Activated CD8-positive, alpha-beta T cell treated with anti-CD3 and anti-CD28 coated beads, Interleukin-2, amount 10 ng/mL, durations not matched to agents 7 days and 5 days (primary cell): ENCODE results near the gene NFIA. TPM values are rescaled to one million over a fixed set of nuclear protein-coding genes. Genes with fewer than 3 reads are reported as not detected.

Source experiments
- ATAC-seq: fragments of 150-1000 bp; cut with Tn5 transposase; one replicate; pipeline ENCODE4 v1.10.0; 2021; ENCODE audit warnings: moderate library complexity
- CTCF ChIA-PET: fragments of 350-600 bp; sonication (Branson Sonifier 250); formaldehyde crosslinking; loops from one replicate; lab custom pipeline; 2021; ENCODE audit warnings: antibody characterized with exemption; lab: Charles Lee
- POLR2A ChIA-PET: fragments of 350-600 bp; sonication (Branson Sonifier 250); formaldehyde crosslinking; loops from one replicate; lab custom pipeline; 2021; ENCODE audit warnings: antibody characterized with exemption; lab: Charles Lee
- DNase-seq: peaks from one replicate; pipeline ENCODE4 v3.0.0-alpha.2; 2020
- H3K27ac Mint-ChIP-seq: one replicate; pipeline ENCODE4 v1.8.0; 2021; ENCODE audit warnings: mild to moderate bottlenecking, mixed read lengths
- H3K27me3 Mint-ChIP-seq: one replicate; pipeline ENCODE4 v1.8.0; 2021; ENCODE audit warnings: low read depth, mixed read lengths
- H3K36me3 Mint-ChIP-seq: one replicate; pipeline ENCODE4 v1.8.0; 2021; ENCODE audit warnings: low read depth, mixed read lengths
- H3K4me1 Mint-ChIP-seq: one replicate; pipeline ENCODE4 v1.8.0; 2021; ENCODE audit warnings: low read depth, mixed read lengths
- H3K4me3 Mint-ChIP-seq: one replicate; pipeline ENCODE4 v1.8.0; 2021; ENCODE audit warnings: mild to moderate bottlenecking, mixed read lengths
- H3K9me3 Mint-ChIP-seq: one replicate; pipeline ENCODE4 v1.8.0; 2022; ENCODE audit warnings: mixed read lengths; ENCODE audit not compliant: insufficient read depth
- total RNA-seq, 2 experiments: library from RNA; stranded (reverse); gene quantifications; one replicate each; pipeline ENCODE4 v1.2.3, GENCODE V29; 2021

Gene NFIA
- total RNA-seq, 2 experiments from 2014 or later, result 0.66 to 0.78 TPM

DNA sequence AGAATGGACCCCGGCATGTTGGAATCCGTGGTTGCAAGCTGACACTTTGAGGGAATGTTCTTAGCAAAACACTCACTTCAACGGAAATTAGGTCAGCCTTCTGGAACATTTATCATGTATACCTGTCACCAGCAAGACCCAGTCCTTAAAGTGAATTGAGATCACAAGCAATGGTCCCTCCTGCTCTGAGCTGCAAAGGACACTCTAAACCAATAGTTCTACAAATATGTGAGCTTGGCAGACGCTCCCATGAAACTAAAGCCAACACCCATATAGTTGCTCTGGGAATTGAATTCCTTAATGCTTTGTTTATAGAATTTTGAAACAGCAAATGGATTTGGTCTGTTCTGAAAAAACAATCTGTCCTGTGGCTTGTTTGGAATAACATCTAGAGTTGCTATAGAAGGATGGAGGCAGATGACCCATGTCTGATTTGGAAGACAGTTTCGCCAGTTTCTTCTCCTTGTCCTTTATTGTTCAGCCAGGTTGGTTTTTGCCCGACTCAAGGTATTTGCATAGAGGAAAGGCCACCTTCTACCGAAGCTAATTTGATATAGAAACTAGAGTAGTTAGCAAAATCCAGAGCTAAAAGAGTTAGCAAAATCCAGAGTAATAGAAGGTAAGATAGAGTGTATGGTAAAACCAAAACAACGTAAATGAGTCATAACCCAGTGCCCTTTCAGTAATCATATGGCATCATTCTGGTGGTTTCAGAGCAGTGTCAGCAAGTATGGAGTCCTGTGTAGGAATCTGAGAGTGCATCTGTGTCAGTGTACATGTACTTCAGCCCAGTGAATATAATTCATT is 236.2 kb downstream of the NFIA start:
- Mint-ChIP-seq H3K4me3 (no peak overlapping the region), H3K9me3 (no peaks in the 10 kb centered on the region), H3K27ac (no peak overlapping the region), H3K4me1 (peaks cover 2% of the 10 kb centered on the region), H3K27me3 (no peaks in the 10 kb centered on the region), H3K36me3 (no peaks in the 10 kb centered on the region)
- DNase-seq (no peak), ATAC-seq (peak; percentile 64)
- POLR2A ChIA-PET, result interaction anchor here (1.0 kb wide), 1 partner anchor 14 kb away, joined by 3 read pairs; no protein-coding TSS in a partner anchor
- CTCF ChIA-PET, result interaction anchor here (1.4 to 2.0 kb wide), 2 partner anchors 13 to 17 kb away, joined by 5 to 6 read pairs; no protein-coding TSS in a partner anchor

DNA sequence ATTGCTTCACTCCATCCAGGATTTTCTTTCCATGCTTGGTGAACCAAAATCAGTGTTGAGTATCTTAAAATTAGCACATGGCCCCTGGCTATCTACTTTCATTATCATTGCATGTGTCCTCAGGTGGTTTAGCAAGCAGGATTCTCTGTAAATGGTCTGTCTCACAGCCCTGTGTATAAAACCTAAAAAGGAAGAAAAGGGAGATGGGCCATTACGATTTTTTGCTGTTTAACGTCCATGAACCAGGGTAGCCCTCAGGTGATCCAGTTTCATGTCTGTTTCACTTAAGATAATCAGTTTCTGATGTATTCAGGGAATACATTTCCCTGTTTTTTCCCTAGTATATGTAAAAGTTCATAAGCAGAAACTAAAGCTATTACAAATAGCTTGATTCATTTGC is 238.2 kb downstream of the NFIA start:
- DNase-seq (no peak), ATAC-seq (no peak)
- H3K27ac Mint-ChIP-seq, result no peak overlapping the region
- H3K9me3 Mint-ChIP-seq, result no peaks in the 10 kb centered on the region
- H3K4me1 Mint-ChIP-seq, result peaks cover 2% of the 10 kb centered on the region
- POLR2A ChIA-PET, result no interaction called here
- CTCF ChIA-PET, result no interaction called here
- H3K27me3 Mint-ChIP-seq, result no peaks in the 10 kb centered on the region
- no peak overlapping the region for H3K4me3 Mint-ChIP-seq
- H3K36me3 Mint-ChIP-seq, result no peaks in the 10 kb centered on the region

DNA sequence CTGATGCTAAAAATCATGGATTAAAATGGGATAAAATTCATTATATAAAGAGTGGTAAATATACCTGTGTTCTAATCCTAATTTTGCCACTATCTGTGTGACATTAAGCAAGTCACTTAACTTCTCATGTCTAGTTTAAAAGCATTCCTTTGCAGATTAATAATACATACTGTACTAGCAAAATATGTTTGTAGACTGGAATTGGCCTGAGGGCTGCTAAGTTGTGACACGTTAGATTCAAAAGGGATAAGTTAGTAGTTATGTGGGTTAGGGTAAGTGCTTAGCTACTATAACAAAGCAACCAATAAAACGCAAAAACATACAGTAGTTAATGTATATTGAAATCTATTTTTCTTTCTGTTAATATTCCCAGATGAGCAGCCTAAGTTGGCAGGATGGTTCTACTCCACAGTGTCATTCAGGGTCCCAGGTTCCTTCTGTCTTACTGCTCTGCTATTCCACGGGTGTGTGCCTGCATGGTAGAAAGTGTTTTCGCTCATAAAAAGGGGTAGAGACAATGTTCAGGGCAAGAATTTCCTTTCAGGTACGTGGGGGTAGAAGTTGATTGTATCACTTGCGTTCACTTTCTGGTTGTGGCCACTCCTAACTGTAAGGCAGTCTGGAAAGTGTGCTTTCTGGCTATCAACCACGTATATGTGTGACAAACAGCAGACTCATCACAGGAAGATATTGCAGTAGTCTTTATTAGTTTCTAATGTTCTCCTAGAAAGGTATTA is 239.8 kb downstream of the NFIA start:
- H3K27ac Mint-ChIP-seq, result no peak overlapping the region
- POLR2A ChIA-PET, result no interaction called here
- CTCF ChIA-PET, result no interaction called here
- no peaks in the 10 kb centered on the region for H3K27me3 Mint-ChIP-seq
- H3K4me3 Mint-ChIP-seq, result no peak overlapping the region
- H3K9me3 Mint-ChIP-seq, result no peaks in the 10 kb centered on the region
- no peaks in the 10 kb centered on the region for H3K36me3 Mint-ChIP-seq
- peaks cover 2% of the 10 kb centered on the region for H3K4me1 Mint-ChIP-seq
- DNase-seq, result no peak
- ATAC-seq, result no peak

DNA sequence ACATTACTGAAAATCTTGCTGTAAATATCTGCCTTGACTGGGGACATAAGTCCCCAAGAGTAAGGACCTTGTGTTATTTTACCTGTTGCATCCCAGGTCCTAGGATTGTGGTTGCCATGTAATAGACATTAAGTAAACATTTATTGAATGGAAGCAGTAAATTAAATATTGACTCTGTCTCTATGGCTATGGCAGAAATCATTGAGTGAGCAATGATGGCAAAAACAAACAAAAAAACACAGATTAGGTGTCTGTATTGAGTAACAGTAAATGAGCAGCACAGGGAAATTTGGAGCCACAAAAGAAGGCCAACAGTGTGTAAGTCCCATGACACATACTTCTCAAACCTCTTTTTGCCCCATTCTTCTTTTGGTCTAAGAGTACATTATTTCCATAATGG is 240.4 kb downstream of the NFIA start:
- H3K4me1 Mint-ChIP-seq, result peaks cover 2% of the 10 kb centered on the region
- no peaks in the 10 kb centered on the region for H3K36me3 Mint-ChIP-seq
- ATAC-seq (no peak), DNase-seq (no peak)
- ChIA-PET CTCF (no interaction called here), POLR2A (no interaction called here)
- H3K27me3 Mint-ChIP-seq, result no peaks in the 10 kb centered on the region
- H3K27ac Mint-ChIP-seq, result no peak overlapping the region
- H3K9me3 Mint-ChIP-seq, result no peaks in the 10 kb centered on the region
- H3K4me3 Mint-ChIP-seq, result no peak overlapping the region

DNA sequence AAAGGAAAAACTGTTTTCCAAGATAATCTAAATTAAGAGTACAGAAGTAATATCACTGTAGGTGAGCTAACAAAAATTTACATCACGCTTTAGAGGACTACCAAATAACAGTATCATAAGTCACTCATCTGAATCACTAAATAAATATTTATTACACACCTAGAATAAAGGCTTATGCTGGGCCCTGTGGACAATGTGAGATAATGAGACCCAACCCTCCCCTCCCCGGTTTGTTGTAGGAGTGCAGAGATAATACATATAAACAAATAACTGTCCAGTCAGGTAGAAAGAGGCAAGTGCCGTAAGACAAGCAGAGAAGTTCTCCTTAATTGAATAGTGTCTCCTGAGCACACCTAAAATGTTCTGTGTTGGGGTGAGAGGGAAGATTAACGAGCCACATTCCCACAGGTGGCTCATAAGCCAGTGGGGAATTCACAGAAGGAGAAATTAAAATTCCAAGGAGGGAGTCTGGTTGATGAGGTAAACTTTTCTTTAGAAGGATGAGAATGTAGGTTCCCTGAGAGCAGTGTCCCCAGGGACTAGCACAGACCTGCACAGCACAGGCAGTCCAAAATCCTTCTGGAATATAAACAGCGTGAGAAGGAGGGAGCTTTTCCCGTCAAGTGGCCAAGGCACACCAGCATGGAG is 241.4 kb downstream of the NFIA start:
- Mint-ChIP-seq H3K9me3 (no peaks in the 10 kb centered on the region), H3K4me3 (no peak overlapping the region), H3K4me1 (no peaks in the 10 kb centered on the region), H3K36me3 (no peaks in the 10 kb centered on the region), H3K27ac (no peak overlapping the region), H3K27me3 (no peaks in the 10 kb centered on the region)
- CTCF ChIA-PET, result no interaction called here
- ATAC-seq, result no peak
- POLR2A ChIA-PET, result no interaction called here
- no peak for DNase-seq

DNA sequence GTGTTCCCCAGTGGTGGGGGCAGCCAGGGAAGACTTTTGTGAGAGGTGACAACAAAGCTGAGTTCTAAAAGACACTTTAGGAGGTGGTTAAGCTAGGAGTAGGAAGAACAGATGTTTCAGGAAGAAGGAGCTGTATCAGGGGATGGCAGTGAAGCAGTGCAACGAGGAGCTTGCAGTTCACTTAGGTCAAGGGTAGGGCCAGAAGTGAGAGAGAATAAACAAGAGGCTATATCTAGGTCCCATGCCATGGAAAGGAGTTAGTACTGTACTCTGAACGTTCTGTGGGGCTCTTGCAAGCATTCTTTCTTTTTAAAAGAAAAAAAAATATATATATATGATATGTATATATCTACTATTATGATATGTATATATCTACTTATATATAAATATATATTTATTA is 244.4 kb downstream of the NFIA start:
- POLR2A ChIA-PET, result no interaction called here
- Mint-ChIP-seq H3K27ac (no peak overlapping the region), H3K36me3 (no peaks in the 10 kb centered on the region), H3K27me3 (peaks cover 3% of the 10 kb centered on the region), H3K4me1 (no peaks in the 10 kb centered on the region), H3K4me3 (no peak overlapping the region), H3K9me3 (no peaks in the 10 kb centered on the region)
- CTCF ChIA-PET, result interaction anchor here (0.7 kb wide), 1 partner anchor 20 kb away, joined by 3 read pairs; no protein-coding TSS in a partner anchor
- ATAC-seq (no peak), DNase-seq (no peak)

DNA sequence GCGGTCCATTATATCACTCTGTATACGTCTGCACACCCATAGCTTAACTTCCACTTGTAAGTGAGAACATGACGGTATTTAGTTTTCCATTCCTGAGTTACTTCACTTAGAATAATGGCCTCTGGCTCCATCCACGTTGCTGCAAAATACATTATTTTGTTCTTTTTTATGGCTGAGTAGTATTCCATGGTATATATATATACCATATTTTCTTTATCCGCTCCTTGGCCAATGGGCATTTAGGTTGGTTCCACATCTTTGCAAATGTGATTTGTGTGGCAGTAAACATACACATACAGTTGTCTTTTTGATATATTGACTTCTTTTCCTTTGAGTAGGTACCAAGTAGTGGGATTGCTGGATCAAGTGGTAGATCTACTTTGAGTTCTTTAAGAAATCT is 245.1 kb downstream of the NFIA start:
- no peaks in the 10 kb centered on the region for H3K36me3 Mint-ChIP-seq
- ATAC-seq (no peak), DNase-seq (no peak)
- H3K27ac Mint-ChIP-seq, result no peak overlapping the region
- no peaks in the 10 kb centered on the region for H3K9me3 Mint-ChIP-seq
- H3K4me1 Mint-ChIP-seq, result peaks cover 6% of the 10 kb centered on the region
- peaks cover 3% of the 10 kb centered on the region for H3K27me3 Mint-ChIP-seq
- H3K4me3 Mint-ChIP-seq, result no peak overlapping the region
- ChIA-PET POLR2A (no interaction called here), CTCF (no interaction called here)

DNA sequence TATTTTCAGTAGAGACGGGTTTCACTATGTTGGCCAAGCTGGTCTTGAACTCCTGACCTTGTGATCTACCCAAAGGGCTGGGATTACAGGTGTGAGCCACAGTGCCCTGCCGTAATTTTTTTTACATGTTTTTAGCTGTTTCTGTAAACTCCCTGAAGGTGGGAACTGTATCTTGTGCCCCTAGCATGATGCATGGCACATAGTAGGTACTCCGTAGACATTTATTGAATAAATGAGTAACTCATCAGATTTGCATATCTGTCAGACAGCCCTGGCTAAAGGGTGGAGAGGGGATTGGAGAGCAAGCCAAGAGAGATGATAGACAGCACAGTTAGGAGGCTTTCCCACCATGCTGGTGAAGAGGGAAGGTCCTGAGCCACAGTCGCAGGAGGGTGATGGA is 247.2 kb downstream of the NFIA start:
- H3K9me3 Mint-ChIP-seq, result no peaks in the 10 kb centered on the region
- H3K36me3 Mint-ChIP-seq, result no peaks in the 10 kb centered on the region
- H3K4me1 Mint-ChIP-seq, result peaks cover 8% of the 10 kb centered on the region
- ChIA-PET POLR2A (no interaction called here), CTCF (no interaction called here)
- ATAC-seq, result no peak
- H3K27me3 Mint-ChIP-seq, result peaks cover 3% of the 10 kb centered on the region
- no peak overlapping the region for H3K27ac Mint-ChIP-seq
- H3K4me3 Mint-ChIP-seq, result no peak overlapping the region
- DNase-seq, result no peak

DNA sequence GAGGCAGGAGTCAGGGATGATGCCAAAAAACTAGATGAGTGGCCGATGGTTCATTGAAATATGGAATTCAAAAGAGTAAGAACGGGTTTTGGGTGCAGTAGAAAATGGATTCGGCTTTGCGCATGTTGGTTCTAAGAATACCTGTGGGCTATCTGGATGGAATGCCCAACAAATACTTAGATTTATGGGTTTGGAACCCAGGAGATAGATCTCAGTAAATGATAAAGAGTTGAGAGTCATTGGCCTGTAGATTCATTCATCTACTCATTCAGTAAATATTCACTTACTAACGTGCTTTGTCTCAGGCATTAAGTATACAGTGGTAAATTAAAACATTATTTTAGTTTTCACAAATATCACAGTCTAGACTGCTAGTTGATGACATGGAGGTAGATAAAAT is 247.7 kb downstream of the NFIA start:
- ChIA-PET POLR2A (no interaction called here), CTCF (no interaction called here)
- H3K4me3 Mint-ChIP-seq, result no peak overlapping the region
- DNase-seq (no peak), ATAC-seq (no peak)
- H3K9me3 Mint-ChIP-seq, result no peaks in the 10 kb centered on the region
- H3K36me3 Mint-ChIP-seq, result no peaks in the 10 kb centered on the region
- peaks cover 3% of the 10 kb centered on the region for H3K27me3 Mint-ChIP-seq
- peaks cover 8% of the 10 kb centered on the region for H3K4me1 Mint-ChIP-seq
- H3K27ac Mint-ChIP-seq, result no peak overlapping the region

DNA sequence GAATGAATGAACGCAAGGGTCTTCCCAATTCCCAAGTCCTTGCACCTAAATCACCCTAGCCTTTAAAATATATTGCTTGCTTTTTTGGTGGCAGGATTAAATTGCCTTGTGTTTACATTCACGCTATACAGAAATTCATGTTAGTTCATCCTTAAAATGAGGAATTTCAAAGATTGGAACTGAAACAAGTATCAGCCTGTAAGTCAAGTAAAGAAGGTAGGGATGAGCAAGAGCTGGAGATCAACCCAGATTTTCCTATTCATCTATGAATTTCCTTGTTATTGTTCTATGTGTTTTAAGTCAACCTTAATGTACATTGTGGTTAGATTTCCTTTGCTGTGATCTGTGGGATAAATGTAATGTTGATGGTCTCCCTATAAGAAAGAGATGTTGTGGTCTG is 248.2 kb downstream of the NFIA start:
- CTCF ChIA-PET, result interaction anchor here (1.9 kb wide), 1 partner anchor 12 kb away, joined by 6 read pairs; no protein-coding TSS in a partner anchor
- no peaks in the 10 kb centered on the region for H3K9me3 Mint-ChIP-seq
- H3K27ac Mint-ChIP-seq, result no peak overlapping the region
- no peak for DNase-seq
- no peaks in the 10 kb centered on the region for H3K36me3 Mint-ChIP-seq
- H3K27me3 Mint-ChIP-seq, result peaks cover 3% of the 10 kb centered on the region
- POLR2A ChIA-PET, result no interaction called here
- H3K4me3 Mint-ChIP-seq, result no peak overlapping the region
- peaks cover 8% of the 10 kb centered on the region for H3K4me1 Mint-ChIP-seq
- no peak for ATAC-seq

DNA sequence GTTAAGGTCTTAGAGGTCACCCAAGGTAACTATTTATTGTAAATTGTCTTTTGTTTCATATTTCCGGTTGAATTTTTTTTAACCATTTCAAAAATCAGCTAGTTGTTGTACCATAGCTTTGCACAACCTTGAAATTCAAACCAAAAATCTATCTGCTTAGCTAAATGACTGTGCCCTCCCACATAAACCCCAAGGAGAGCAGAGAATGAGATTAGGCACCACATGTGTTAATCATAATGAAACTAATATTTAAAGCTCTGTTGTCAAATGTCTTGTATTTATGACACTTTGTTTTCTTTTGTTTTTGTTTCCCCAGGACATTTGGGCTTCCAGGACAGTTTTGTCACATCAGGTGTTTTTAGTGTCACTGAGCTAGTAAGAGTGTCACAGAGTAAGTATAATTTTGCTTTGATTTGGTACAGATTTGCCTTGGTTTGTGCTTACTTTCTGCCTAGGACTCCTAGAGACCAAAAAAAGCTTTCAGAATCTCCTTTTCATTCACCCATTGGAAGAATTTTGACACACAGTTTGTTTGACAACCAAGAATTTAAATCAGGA is 249.9 kb downstream of the NFIA start:
- Mint-ChIP-seq H3K27ac (no peak overlapping the region), H3K4me3 (no peak overlapping the region)

More for the DNA sequence above, 249.9 kb downstream of the NFIA start:
- CTCF ChIA-PET, result interaction anchor here (1.2 to 1.9 kb wide), 3 partner anchors 13 to 283 kb away, joined by 3 to 6 read pairs (median 5); no protein-coding TSS in a partner anchor
- POLR2A ChIA-PET, result interaction anchor here (0.9 kb wide), 1 partner anchor 14 kb away, joined by 3 read pairs; no protein-coding TSS in a partner anchor
- H3K36me3 Mint-ChIP-seq, result no peaks in the 10 kb centered on the region
- peaks cover 3% of the 10 kb centered on the region for H3K27me3 Mint-ChIP-seq
- H3K4me1 Mint-ChIP-seq, result peaks cover 8% of the 10 kb centered on the region
- no peaks in the 10 kb centered on the region for H3K9me3 Mint-ChIP-seq
- peak; percentile 28 for DNase-seq
- peak; percentile 58 for ATAC-seq
